Measurements from ENCODE around the gene DPP7. TPM values are rescaled to one million over a fixed set of nuclear protein-coding genes. Genes with fewer than 3 reads are reported as not detected.

DPP7 gene
- total and polyA plus RNA-seq, 2 donors from 2014 or later = 164 to 205 TPM

DNA sequence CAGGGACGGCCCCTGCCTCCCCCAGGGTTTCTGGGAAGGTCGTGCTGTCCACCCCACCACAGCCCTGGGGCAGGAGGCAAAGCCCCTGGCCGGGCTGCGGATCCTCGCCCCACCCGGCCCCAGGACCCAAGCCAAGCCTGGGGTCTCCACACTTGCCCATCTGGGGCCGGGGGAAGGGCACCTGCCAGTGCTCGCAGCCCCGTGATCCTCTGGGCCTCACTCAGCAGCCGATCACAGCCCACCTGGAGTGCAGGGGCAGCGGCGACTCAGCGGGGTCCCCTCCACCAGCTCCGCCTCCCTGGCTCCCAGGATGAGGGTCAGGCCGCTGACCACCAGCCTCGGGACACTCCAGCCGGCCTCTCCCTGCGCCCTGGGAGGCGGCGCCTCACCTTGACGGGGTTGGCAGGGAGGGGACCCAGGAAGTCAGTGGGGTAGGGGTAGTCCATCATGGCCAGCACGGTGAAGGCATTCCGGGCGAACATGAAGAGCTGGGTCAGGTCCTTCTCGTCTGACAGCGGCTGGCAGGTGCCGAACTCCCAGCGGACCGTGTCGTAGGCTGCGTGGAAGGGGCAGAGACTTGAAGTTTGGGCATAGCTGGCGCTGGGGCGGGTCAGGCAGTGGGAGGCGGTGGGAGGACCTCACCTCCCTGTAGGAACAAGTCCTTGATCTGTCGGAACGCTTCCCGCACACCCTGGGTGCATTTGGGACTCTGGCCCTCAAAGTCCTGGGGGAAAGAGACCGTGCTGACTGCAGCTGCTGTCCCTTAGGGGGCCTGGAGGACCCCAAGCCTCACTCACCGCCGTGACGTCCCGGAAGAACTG is 1.8 kb downstream of the DPP7 start:
- no peak overlapping the region for H3K4me3 ChIP-seq (ENCODE audit: low read length in 3 of 3)
- intact Hi-C loops (cut with DNase I) = loop anchor here (10.0 kb wide), 1 partner anchor 122 kb away; the partner anchor contains the start of gene SLC34A3
- DNase-seq = peak in 2 of 5 donors; percentile 42 to 80
- FAIRE-seq = no peak
- H3K4me1 ChIP-seq (ENCODE audit: control insufficient read depth in 2 of 3, insufficient read depth in 2 of 3, low read depth in 1 of 3, low read length in 3 of 3) = peaks cover 0 to 4% (median 0%) of the 10 kb centered on the region in 3 donors
- peaks cover 6% of the 10 kb centered on the region for H3K27me3 ChIP-seq (ENCODE audit: control insufficient read depth, insufficient read depth, low read length)
- H3K9ac ChIP-seq (ENCODE audit: low read length in 3 of 3) = no peak overlapping the region
- TF ChIP-seq CTCF (IDR thresholded peaks at IDR 0.05; ENCODE audit: borderline replicate concordance, extremely low read depth, insufficient read depth) = no peak
- no peaks in the 10 kb centered on the region for H3K9me3 ChIP-seq (ENCODE audit: control insufficient read depth in 2 of 3, insufficient read depth in 1 of 3, low read length in 3 of 3)
- no peaks in the 10 kb centered on the region for H3K36me3 ChIP-seq (ENCODE audit: control insufficient read depth in 2 of 3, insufficient read depth in 3 of 3, low read length in 3 of 3)
- no peak overlapping the region for H3K27ac ChIP-seq (ENCODE audit: low read depth in 2 of 2, low read length in 2 of 2)

GRCh38 chr9:137111788-137112563 is 2.6 kb downstream of the DPP7 start:
- no peak for TF ChIP-seq CTCF (IDR thresholded peaks at IDR 0.05; ENCODE audit: borderline replicate concordance, extremely low read depth, insufficient read depth)
- peaks cover 6% of the 10 kb centered on the region for H3K27me3 ChIP-seq (ENCODE audit: control insufficient read depth, insufficient read depth, low read length)
- H3K36me3 ChIP-seq (ENCODE audit: control insufficient read depth in 2 of 3, insufficient read depth in 3 of 3, low read length in 3 of 3) = no peaks in the 10 kb centered on the region
- H3K9ac ChIP-seq (ENCODE audit: low read length in 3 of 3) = no peak overlapping the region
- peaks cover 0 to 4% (median 0%) of the 10 kb centered on the region in 3 donors for H3K4me1 ChIP-seq (ENCODE audit: control insufficient read depth in 2 of 3, insufficient read depth in 2 of 3, low read depth in 1 of 3, low read length in 3 of 3)
- FAIRE-seq = no peak
- intact Hi-C loops (cut with DNase I) = loop anchor here (10.0 kb wide), 1 partner anchor 123 kb away; the partner anchor contains the start of gene SLC34A3
- H3K27ac ChIP-seq (ENCODE audit: low read depth in 2 of 2, low read length in 2 of 2) = no peak overlapping the region
- H3K9me3 ChIP-seq (ENCODE audit: control insufficient read depth in 2 of 3, insufficient read depth in 1 of 3, low read length in 3 of 3) = no peaks in the 10 kb centered on the region
- no peak overlapping the region for H3K4me3 ChIP-seq (ENCODE audit: low read length in 3 of 3)
- no peak for DNase-seq

GRCh38 chr9:137110911-137111787 is 3.4 kb downstream of the DPP7 start:
- no peaks in the 10 kb centered on the region for H3K9me3 ChIP-seq (ENCODE audit: control insufficient read depth in 2 of 3, insufficient read depth in 1 of 3, low read length in 3 of 3)
- intact Hi-C loops (cut with DNase I) = loop anchor here (10.0 kb wide), 1 partner anchor 124 kb away; the partner anchor contains the start of gene SLC34A3
- FAIRE-seq (no peak), DNase-seq (no peak)
- H3K4me1 ChIP-seq (ENCODE audit: control insufficient read depth in 2 of 3, insufficient read depth in 2 of 3, low read depth in 1 of 3, low read length in 3 of 3) = peaks cover 0 to 4% (median 0%) of the 10 kb centered on the region in 3 donors
- H3K36me3 ChIP-seq (ENCODE audit: control insufficient read depth in 2 of 3, insufficient read depth in 3 of 3, low read length in 3 of 3) = peaks cover 0 to 3% (median 0%) of the 10 kb centered on the region in 3 donors
- no peak overlapping the region for H3K9ac ChIP-seq (ENCODE audit: low read length in 3 of 3)
- peaks cover 6% of the 10 kb centered on the region for H3K27me3 ChIP-seq (ENCODE audit: control insufficient read depth, insufficient read depth, low read length)
- TF ChIP-seq CTCF (IDR thresholded peaks at IDR 0.05; ENCODE audit: borderline replicate concordance, extremely low read depth, insufficient read depth) = no peak
- H3K4me3 ChIP-seq (ENCODE audit: low read length in 3 of 3) = no peak overlapping the region
- no peak overlapping the region for H3K27ac ChIP-seq (ENCODE audit: low read depth in 2 of 2, low read length in 2 of 2)
